ENCODE data around the gene NLK.

Gene NLK

DNA sequence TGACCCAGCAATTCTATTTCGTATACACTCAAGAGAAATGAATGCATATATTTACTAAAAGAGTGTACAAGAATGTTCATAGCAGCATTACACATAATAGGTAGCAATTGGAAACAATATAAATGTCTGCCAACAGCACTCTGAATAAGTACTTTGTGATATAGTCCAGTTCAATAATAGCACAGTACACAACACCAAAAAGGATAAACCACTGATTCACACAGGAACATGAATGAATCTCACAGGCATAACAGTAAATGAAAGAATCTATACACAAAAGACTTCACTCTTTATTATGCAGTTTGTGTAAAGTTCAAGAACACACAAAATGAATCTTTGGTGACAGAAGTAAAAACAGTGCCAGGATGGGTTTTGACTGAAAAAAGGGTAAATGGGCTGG, 86.3 kb downstream of the NLK start:
- Histone ChIP-seq H3K4me1 (ENCODE audit: control insufficient read depth, insufficient read depth, low read length) (no peaks in the 10 kb centered on the region), H3K27ac (ENCODE audit: low read length) (no peak overlapping the region), H3K27me3 (ENCODE audit: control insufficient read depth in 1 of 2, insufficient read depth in 2 of 2, low read length in 2 of 2) (no peaks in the 10 kb centered on the region), H3K9ac (ENCODE audit: low read length in 2 of 2) (no peak overlapping the region), H3K36me3 (ENCODE audit: control insufficient read depth in 2 of 2, insufficient read depth in 2 of 2, low read length in 2 of 2) (no peaks in the 10 kb centered on the region), H3K9me3 (ENCODE audit: control insufficient read depth in 2 of 2, low read length in 2 of 2) (no peaks in the 10 kb centered on the region), H3K4me3 (ENCODE audit: low read length in 2 of 2) (no peak overlapping the region)

GRCh38 chr17:28130472-28130871, 88.0 kb downstream of the NLK start:
- Histone ChIP-seq H3K9me3 (ENCODE audit: control insufficient read depth in 2 of 2, low read length in 2 of 2) (no peaks in the 10 kb centered on the region), H3K4me1 (ENCODE audit: control insufficient read depth, insufficient read depth, low read length) (no peaks in the 10 kb centered on the region), H3K36me3 (ENCODE audit: control insufficient read depth in 2 of 2, insufficient read depth in 2 of 2, low read length in 2 of 2) (no peaks in the 10 kb centered on the region), H3K4me3 (ENCODE audit: low read length in 2 of 2) (no peak overlapping the region), H3K27me3 (ENCODE audit: control insufficient read depth in 1 of 2, insufficient read depth in 2 of 2, low read length in 2 of 2) (no peaks in the 10 kb centered on the region), H3K9ac (ENCODE audit: low read length in 2 of 2) (no peak overlapping the region), H3K27ac (ENCODE audit: low read length) (no peak overlapping the region)

GRCh38 chr17:28131599-28131998, 89.1 kb downstream of the NLK start:
- Histone ChIP-seq H3K9ac (ENCODE audit: low read length in 2 of 2) (no peak overlapping the region), H3K27me3 (ENCODE audit: control insufficient read depth in 1 of 2, insufficient read depth in 2 of 2, low read length in 2 of 2) (no peaks in the 10 kb centered on the region), H3K4me1 (ENCODE audit: control insufficient read depth, insufficient read depth, low read length) (no peaks in the 10 kb centered on the region), H3K36me3 (ENCODE audit: control insufficient read depth in 2 of 2, insufficient read depth in 2 of 2, low read length in 2 of 2) (no peaks in the 10 kb centered on the region), H3K4me3 (ENCODE audit: low read length in 2 of 2) (no peak overlapping the region), H3K9me3 (ENCODE audit: control insufficient read depth in 2 of 2, low read length in 2 of 2) (no peaks in the 10 kb centered on the region), H3K27ac (ENCODE audit: low read length) (no peak overlapping the region)

GRCh38 chr17:28133562-28133970, 91.1 kb downstream of the NLK start:
- peaks cover 0 to 2% of the 10 kb centered on the region in 2 donors for H3K36me3 ChIP-seq (ENCODE audit: control insufficient read depth in 2 of 2, insufficient read depth in 2 of 2, low read length in 2 of 2)
- no peak overlapping the region for H3K9ac ChIP-seq (ENCODE audit: low read length in 2 of 2)
- no peaks in the 10 kb centered on the region for H3K9me3 ChIP-seq (ENCODE audit: control insufficient read depth in 2 of 2, low read length in 2 of 2)
- H3K27me3 ChIP-seq (ENCODE audit: control insufficient read depth in 1 of 2, insufficient read depth in 2 of 2, low read length in 2 of 2): no peaks in the 10 kb centered on the region
- H3K4me3 ChIP-seq (ENCODE audit: low read length in 2 of 2): no peak overlapping the region
- no peaks in the 10 kb centered on the region for H3K4me1 ChIP-seq (ENCODE audit: control insufficient read depth, insufficient read depth, low read length)
- H3K27ac ChIP-seq (ENCODE audit: low read length): no peak overlapping the region

DNA sequence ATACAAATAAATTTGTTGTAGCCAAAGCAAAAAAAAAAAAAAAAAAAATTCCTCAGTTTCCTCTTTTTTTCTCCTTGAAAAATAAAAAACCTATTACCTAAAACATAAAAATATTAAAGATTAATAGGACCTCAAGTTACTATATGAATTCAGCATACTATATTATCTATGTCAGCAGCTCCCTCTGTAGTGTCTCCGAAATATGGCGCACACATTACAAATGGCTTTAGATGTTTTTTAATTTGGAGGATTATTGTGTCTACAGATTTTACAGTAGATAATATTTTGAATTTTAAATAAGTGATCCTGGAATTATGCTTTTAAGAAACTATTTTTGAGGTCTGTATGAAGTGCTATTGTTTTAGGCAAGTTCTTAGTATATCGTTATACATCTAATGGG, 94.4 kb downstream of the NLK start:
- H3K27me3 ChIP-seq (ENCODE audit: control insufficient read depth in 1 of 2, insufficient read depth in 2 of 2, low read length in 2 of 2): no peaks in the 10 kb centered on the region
- H3K9ac ChIP-seq (ENCODE audit: low read length in 2 of 2): no peak overlapping the region
- peaks cover 0 to 6% of the 10 kb centered on the region in 2 donors for H3K36me3 ChIP-seq (ENCODE audit: control insufficient read depth in 2 of 2, insufficient read depth in 2 of 2, low read length in 2 of 2)
- H3K4me1 ChIP-seq (ENCODE audit: control insufficient read depth, insufficient read depth, low read length): no peaks in the 10 kb centered on the region
- no peaks in the 10 kb centered on the region for H3K9me3 ChIP-seq (ENCODE audit: control insufficient read depth in 2 of 2, low read length in 2 of 2)
- H3K27ac ChIP-seq (ENCODE audit: low read length): no peak overlapping the region
- no peak overlapping the region for H3K4me3 ChIP-seq (ENCODE audit: low read length in 2 of 2)

GRCh38 chr17:28139822-28140221, 97.3 kb downstream of the NLK start:
- H3K4me1 ChIP-seq (ENCODE audit: control insufficient read depth, insufficient read depth, low read length): no peaks in the 10 kb centered on the region
- H3K27ac ChIP-seq (ENCODE audit: low read length): no peak overlapping the region
- no peaks in the 10 kb centered on the region for H3K9me3 ChIP-seq (ENCODE audit: control insufficient read depth in 2 of 2, low read length in 2 of 2)
- H3K36me3 ChIP-seq (ENCODE audit: control insufficient read depth in 2 of 2, insufficient read depth in 2 of 2, low read length in 2 of 2): peaks cover 0 to 6% of the 10 kb centered on the region in 2 donors
- H3K27me3 ChIP-seq (ENCODE audit: control insufficient read depth in 1 of 2, insufficient read depth in 2 of 2, low read length in 2 of 2): no peaks in the 10 kb centered on the region
- no peak overlapping the region for H3K9ac ChIP-seq (ENCODE audit: low read length in 2 of 2)
- no peak overlapping the region for H3K4me3 ChIP-seq (ENCODE audit: low read length in 2 of 2)

GRCh38 chr17:28141313-28141712, 98.8 kb downstream of the NLK start:
- no peak overlapping the region for H3K27ac ChIP-seq (ENCODE audit: low read length)
- H3K36me3 ChIP-seq (ENCODE audit: control insufficient read depth in 2 of 2, insufficient read depth in 2 of 2, low read length in 2 of 2): peaks cover 0 to 6% of the 10 kb centered on the region in 2 donors
- H3K9me3 ChIP-seq (ENCODE audit: control insufficient read depth in 2 of 2, low read length in 2 of 2): no peaks in the 10 kb centered on the region
- H3K4me1 ChIP-seq (ENCODE audit: control insufficient read depth, insufficient read depth, low read length): no peaks in the 10 kb centered on the region
- no peak overlapping the region for H3K4me3 ChIP-seq (ENCODE audit: low read length in 2 of 2)
- H3K9ac ChIP-seq (ENCODE audit: low read length in 2 of 2): no peak overlapping the region
- H3K27me3 ChIP-seq (ENCODE audit: control insufficient read depth in 1 of 2, insufficient read depth in 2 of 2, low read length in 2 of 2): no peaks in the 10 kb centered on the region

DNA sequence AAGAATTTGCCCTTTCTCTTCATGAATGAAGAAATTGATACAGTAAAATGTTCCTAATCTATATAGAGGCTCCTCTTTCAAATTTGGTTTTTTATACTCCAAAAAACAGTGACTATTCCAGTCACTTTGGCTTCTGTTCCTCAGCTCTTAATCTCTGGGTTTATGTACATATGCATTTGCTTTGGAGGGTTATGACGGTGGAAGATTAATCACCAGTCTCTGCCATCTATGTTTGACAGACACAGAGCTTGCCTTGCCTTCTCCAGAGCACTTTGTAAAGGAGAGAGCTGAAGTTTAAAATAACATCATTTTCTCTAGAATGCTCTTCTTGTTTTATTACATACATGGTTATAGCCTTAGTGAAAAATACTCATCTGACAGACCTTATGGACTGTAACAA, 99.3 kb downstream of the NLK start:
- no peaks in the 10 kb centered on the region for H3K9me3 ChIP-seq (ENCODE audit: control insufficient read depth in 2 of 2, low read length in 2 of 2)
- H3K4me1 ChIP-seq (ENCODE audit: control insufficient read depth, insufficient read depth, low read length): no peaks in the 10 kb centered on the region
- H3K4me3 ChIP-seq (ENCODE audit: low read length in 2 of 2): no peak overlapping the region
- H3K27ac ChIP-seq (ENCODE audit: low read length): no peak overlapping the region
- peaks cover 0 to 6% of the 10 kb centered on the region in 2 donors for H3K36me3 ChIP-seq (ENCODE audit: control insufficient read depth in 2 of 2, insufficient read depth in 2 of 2, low read length in 2 of 2)
- no peaks in the 10 kb centered on the region for H3K27me3 ChIP-seq (ENCODE audit: control insufficient read depth in 1 of 2, insufficient read depth in 2 of 2, low read length in 2 of 2)
- no peak overlapping the region for H3K9ac ChIP-seq (ENCODE audit: low read length in 2 of 2)

- no peak overlapping the region for H3K4me3 ChIP-seq (ENCODE audit: low read length in 2 of 2)
- H3K36me3 ChIP-seq (ENCODE audit: control insufficient read depth in 2 of 2, insufficient read depth in 2 of 2, low read length in 2 of 2): peaks cover 0 to 6% of the 10 kb centered on the region in 2 donors
- no peaks in the 10 kb centered on the region for H3K9me3 ChIP-seq (ENCODE audit: control insufficient read depth in 2 of 2, low read length in 2 of 2)
- no peak overlapping the region for H3K27ac ChIP-seq (ENCODE audit: low read length)
- no peaks in the 10 kb centered on the region for H3K4me1 ChIP-seq (ENCODE audit: control insufficient read depth, insufficient read depth, low read length)
- no peak overlapping the region for H3K9ac ChIP-seq (ENCODE audit: low read length in 2 of 2)
- H3K27me3 ChIP-seq (ENCODE audit: control insufficient read depth in 1 of 2, insufficient read depth in 2 of 2, low read length in 2 of 2): no peaks in the 10 kb centered on the region
Measured at GRCh38 chr17:28142305-28142704, 99.8 kb downstream of the NLK start.

DNA sequence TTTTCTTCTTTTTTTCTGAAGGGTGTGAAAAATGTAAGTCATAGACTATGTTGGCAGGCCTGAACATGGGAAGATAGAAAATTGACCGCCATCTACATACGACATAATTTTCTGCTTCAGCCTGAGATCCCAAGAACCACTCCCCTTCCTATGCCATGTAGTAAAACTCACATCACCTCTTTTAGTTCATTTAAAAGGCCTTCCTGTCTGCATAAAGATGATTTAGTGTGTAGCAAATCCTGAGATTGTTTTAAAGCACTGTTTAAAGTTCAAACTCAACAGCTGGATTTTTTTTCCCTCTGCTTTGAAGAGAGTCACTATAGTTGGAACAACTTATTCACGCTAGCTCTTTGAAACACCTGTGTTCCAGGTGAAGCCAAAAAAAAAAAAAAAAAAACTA, 101.5 kb downstream of the NLK start:
- peaks cover 0 to 3% of the 10 kb centered on the region in 2 donors for H3K36me3 ChIP-seq (ENCODE audit: control insufficient read depth in 2 of 2, insufficient read depth in 2 of 2, low read length in 2 of 2)
- H3K9me3 ChIP-seq (ENCODE audit: control insufficient read depth in 2 of 2, low read length in 2 of 2): no peaks in the 10 kb centered on the region
- no peaks in the 10 kb centered on the region for H3K4me1 ChIP-seq (ENCODE audit: control insufficient read depth, insufficient read depth, low read length)
- H3K9ac ChIP-seq (ENCODE audit: low read length in 2 of 2): no peak overlapping the region
- H3K27ac ChIP-seq (ENCODE audit: low read length): no peak overlapping the region
- no peak overlapping the region for H3K4me3 ChIP-seq (ENCODE audit: low read length in 2 of 2)
- no peaks in the 10 kb centered on the region for H3K27me3 ChIP-seq (ENCODE audit: control insufficient read depth in 1 of 2, insufficient read depth in 2 of 2, low read length in 2 of 2)

GRCh38 chr17:28145348-28145747, 102.9 kb downstream of the NLK start:
- Histone ChIP-seq H3K4me1 (ENCODE audit: control insufficient read depth, insufficient read depth, low read length) (no peaks in the 10 kb centered on the region), H3K9me3 (ENCODE audit: control insufficient read depth in 2 of 2, low read length in 2 of 2) (no peaks in the 10 kb centered on the region), H3K9ac (ENCODE audit: low read length in 2 of 2) (no peak overlapping the region), H3K27ac (ENCODE audit: low read length) (no peak overlapping the region), H3K36me3 (ENCODE audit: control insufficient read depth in 2 of 2, insufficient read depth in 2 of 2, low read length in 2 of 2) (peaks cover 0 to 2% of the 10 kb centered on the region in 2 donors), H3K4me3 (ENCODE audit: low read length in 2 of 2) (no peak overlapping the region), H3K27me3 (ENCODE audit: control insufficient read depth in 1 of 2, insufficient read depth in 2 of 2, low read length in 2 of 2) (no peaks in the 10 kb centered on the region)

Measured in stomach smooth muscle (tissue), 2 donors.